Right lobe of liver (tissue), 4 donors: ENCODE measurements around the gene TST.

Experiments
- CTCF ChIP-seq, 4 donors: fragments of 200-600 bp in 3 of 4; fragments of 450-650 bp in 1 of 4; IDR thresholded peaks; one replicate each; pipeline versions ENCODE4 v1.5.1 to v1.8.0; 2016 to 2022; ENCODE audit warnings: antibody characterized with exemption in 4 of 4, mild to moderate bottlenecking in 2 of 4
- POLR2A ChIP-seq: fragments of 450-650 bp; IDR thresholded peaks from one replicate; pipeline ENCODE4 v1.6.1; 2017; ENCODE audit warnings: antibody characterized with exemption, mild to moderate bottlenecking
- donor health status: DM: no; HTN: no; CAD: no.
- donor health status: DM: no; HTN: no; CAD: no.
- donor health status: DM: no; HTN: yes; CAD: no.

DNA sequence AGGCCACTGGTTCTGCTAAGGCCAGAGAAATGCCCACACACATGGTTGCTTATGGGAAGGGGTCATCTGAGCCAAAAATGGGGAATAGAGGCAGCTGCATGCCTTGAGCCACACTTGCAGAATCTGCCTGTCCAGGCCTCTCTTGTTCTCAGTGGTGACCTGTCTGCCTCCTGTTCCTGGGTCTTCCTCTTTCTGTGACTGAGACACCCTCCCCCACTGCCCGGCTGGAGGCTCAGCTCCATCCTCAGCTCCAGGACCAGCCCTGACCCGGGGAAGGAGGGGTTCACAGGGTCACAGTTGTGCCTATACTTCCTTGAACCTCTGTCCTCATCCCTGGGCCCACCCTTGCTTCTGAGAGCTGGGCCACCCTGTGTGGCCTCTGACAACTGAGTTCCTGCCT, 53.6 kb downstream of the TST start:
- TF ChIP-seq CTCF (IDR thresholded peaks at IDR 0.05) (no peak), POLR2A (no peak)
